GM06990 (cell line): ENCODE data around the gene PRKCZ.
A peak's percentile ranks its signal among the peaks of the same experiment; 100 is the strongest.

Experiments
- DNase-seq: peaks from one replicate; pipeline ENCODE4 v3.0.0-alpha.2; 2011; ENCODE audit not compliant: insufficient read length; ENCODE audit errors: extremely low read depth
- H3K27me3 ChIP-seq: replicated peaks from 2 replicates; pipeline ENCODE4 v1.6.0; 2011; ENCODE audit warnings: low read length; ENCODE audit not compliant: control insufficient read depth, insufficient read depth
- H3K36me3 ChIP-seq: 2 replicates; pipeline ENCODE4 v1.5.1; 2011; ENCODE audit warnings: low read length; ENCODE audit not compliant: control insufficient read depth, insufficient read depth
- H3K4me3 ChIP-seq: replicated peaks from 2 replicates; pipeline ENCODE4 v1.5.1; 2011; ENCODE audit warnings: low read depth, mild to moderate bottlenecking, control low read depth, low read length
- TF ChIP-seq, protein P1 (sequence below): IDR thresholded peaks from 2 replicates; pipeline ENCODE4 v1.5.1; 2011; ENCODE audit warnings: low read length, control low read depth, mild to moderate bottlenecking, inconsistent platforms; ENCODE audit not compliant: insufficient read depth, poor library complexity, severe bottlenecking

Gene PRKCZ

DNA sequence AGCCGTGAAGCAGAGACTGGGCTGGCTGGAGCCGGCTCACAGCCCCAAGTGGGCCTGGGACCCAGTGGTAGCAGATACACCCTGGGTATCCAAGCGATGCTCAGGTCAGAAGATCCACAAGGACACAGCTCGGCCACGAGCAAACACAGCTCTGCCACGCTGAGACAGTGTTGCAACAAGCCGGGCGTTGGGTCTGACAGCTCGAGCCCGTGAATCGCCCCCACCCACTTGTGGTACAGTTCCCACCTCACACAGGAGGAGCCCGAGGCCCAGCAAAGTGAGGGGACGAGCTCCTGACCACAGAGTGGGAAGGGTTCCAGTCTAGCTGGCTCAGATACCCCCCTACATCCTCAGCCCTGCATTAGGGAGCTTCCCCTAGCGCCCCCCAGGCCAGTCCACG lies 8.9 kb upstream of the PRKCZ start:
- Histone ChIP-seq H3K4me3 (no peak overlapping the region), H3K27me3 (no peaks in the 10 kb centered on the region; the same call in none of the 2 replicates), H3K36me3 (no peaks in the 10 kb centered on the region)
- DNase-seq = no peak
- TF ChIP-seq, protein P1, sequence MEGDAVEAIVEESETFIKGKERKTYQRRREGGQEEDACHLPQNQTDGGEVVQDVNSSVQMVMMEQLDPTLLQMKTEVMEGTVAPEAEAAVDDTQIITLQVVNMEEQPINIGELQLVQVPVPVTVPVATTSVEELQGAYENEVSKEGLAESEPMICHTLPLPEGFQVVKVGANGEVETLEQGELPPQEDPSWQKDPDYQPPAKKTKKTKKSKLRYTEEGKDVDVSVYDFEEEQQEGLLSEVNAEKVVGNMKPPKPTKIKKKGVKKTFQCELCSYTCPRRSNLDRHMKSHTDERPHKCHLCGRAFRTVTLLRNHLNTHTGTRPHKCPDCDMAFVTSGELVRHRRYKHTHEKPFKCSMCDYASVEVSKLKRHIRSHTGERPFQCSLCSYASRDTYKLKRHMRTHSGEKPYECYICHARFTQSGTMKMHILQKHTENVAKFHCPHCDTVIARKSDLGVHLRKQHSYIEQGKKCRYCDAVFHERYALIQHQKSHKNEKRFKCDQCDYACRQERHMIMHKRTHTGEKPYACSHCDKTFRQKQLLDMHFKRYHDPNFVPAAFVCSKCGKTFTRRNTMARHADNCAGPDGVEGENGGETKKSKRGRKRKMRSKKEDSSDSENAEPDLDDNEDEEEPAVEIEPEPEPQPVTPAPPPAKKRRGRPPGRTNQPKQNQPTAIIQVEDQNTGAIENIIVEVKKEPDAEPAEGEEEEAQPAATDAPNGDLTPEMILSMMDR = no peak

DNA sequence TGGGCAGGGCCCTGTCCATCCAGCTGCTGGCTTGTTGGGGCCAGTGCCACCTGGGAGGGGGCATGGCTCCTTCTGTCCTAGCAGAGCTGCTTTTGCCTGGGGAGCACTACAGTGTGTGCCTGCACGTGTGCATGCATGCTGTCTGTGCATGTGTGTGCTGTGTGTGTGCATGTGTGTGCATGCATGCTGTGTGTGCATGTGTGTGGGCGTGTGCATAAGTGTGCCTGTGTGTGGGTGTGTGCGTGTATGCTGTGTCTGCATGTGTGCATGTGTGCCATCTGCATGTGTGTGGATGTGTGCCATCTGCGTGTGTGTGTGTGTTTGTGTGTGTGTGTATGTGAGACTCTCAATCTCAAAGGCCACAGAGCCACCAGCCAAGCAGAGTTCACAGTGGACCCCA lies 8.3 kb upstream of the PRKCZ start:
- no peak for DNase-seq
- Histone ChIP-seq H3K4me3 (no peak overlapping the region), H3K36me3 (no peaks in the 10 kb centered on the region), H3K27me3 (no peaks in the 10 kb centered on the region; the same call in none of the 2 replicates)
- TF ChIP-seq, protein P1 = no peak

DNA sequence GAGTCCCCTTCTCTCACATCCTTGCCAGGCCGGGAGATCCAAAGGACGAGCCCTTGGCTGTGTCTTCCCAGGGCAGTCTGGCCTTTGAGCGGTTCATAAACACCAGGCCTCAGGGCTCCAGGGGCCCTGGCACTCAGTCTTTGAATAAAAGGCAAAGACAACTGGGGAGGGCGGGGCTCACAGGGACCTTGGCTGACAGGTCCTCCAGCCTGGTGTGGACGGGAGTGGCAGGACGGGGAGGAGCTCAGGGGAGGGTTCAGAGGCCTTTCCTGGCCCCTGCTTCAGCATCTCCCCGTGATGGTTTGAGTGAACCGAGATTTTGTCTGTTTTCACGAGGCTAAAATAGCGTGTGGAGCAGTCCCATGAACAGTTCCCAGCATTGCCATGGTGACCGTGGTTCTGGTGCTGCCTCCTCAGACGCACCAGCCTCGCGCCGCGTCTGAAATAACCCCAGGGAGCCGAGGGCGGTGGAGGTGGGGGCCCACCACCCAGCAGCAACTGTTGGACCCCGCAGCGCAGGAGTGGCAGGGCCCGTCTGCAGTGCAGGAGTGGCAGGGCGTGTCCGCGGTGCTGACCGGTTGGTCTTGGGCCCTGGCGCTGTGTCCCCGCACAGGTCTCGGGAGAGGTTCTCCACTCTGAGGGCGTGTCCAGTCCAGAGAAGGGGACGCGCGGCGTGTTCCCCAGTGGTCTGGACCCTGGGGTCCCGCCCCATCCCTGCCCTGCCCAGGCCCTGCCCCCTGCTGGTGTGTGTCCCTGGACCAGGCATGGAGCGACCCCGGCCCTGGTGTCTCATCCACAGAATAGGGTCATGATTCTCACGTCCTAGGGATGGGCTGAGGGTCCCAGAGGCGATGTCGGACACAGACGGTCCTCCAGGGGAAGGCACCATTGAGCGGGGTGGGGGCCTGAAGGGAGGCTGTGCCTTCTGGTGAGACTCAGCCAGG lies 7.1 kb upstream of the PRKCZ start:
- TF ChIP-seq, protein P1 = no peak
- H3K36me3 ChIP-seq = no peaks in the 10 kb centered on the region
- no peak for DNase-seq
- no peaks in the 10 kb centered on the region; the same call in none of the 2 replicates for H3K27me3 ChIP-seq
- no peak overlapping the region for H3K4me3 ChIP-seq

DNA sequence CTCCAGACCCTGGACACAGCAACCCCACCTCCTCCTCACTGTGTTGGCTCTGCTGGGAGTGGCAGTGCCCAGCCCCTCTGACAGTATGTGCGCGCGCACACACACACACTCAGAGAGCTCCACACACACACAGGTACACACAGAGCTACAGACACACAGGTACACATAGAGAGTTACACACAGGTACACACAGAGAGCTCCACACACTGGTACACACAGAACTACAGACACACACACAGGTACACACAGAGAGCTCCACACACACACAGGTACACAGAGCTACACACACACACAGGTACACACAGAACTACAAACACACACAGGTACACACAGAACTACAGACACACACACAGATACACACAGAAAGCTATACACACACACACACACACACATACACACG lies 6.3 kb upstream of the PRKCZ start:
- Histone ChIP-seq H3K27me3 (no peaks in the 10 kb centered on the region; the same call in none of the 2 replicates), H3K36me3 (no peaks in the 10 kb centered on the region), H3K4me3 (no peak overlapping the region)
- no peak for DNase-seq
- TF ChIP-seq, protein P1 = no peak

DNA sequence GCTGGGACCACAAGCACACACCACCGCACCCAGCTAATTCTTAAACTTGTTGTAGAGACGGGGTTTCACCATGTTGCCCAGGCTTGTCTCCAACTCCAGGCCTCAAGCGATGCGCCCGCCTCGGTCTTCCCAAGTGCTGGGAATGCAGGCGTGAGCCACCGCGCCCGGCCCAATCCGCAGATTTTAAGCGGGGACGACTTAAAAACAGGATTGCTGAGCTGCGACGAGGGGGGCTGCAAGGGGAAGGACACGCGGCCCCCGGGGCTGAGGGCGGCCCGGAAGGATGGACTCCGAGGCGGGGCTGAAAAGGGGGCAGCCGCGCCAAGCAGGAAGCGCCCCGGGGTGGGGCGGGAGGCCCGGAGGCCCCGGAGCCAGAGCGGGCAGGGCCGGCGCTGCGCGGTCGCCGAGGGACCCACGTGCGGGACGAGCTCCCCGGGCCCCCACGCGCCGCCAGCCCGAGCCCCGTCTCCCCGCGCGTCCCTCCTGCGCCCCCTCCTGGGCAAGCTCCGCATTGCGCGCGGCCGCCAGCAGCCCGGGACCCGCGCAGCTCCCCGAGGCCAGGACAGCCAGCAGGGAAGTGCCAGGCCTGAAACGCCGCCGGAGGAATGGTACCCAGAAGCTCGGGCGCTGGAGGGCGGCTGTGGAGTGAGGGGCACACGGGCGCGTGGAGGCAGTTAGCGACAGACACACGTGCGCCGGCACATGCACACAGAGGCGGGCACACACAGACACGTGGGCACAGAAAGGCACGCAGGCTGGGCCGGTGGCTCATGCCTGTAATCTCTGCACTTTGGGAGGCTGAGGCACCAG lies 5.5 kb upstream of the PRKCZ start:
- TF ChIP-seq, protein P1 = peak; percentile 44
- H3K27me3 ChIP-seq = no peaks in the 10 kb centered on the region; the same call in none of the 2 replicates
- no peak overlapping the region for H3K4me3 ChIP-seq
- peak; percentile 69 for DNase-seq
- H3K36me3 ChIP-seq = no peaks in the 10 kb centered on the region
